HEK293 (cell line): ENCODE measurements around the gene PAMR1.

Experiments used
- CTCF ChIA-PET: fragments of 350-600 bp; formaldehyde crosslinking; extraction: SDS; loops from one replicate; lab custom pipeline; 2021; ENCODE audit warnings: antibody characterized with exemption; lab: Yijun Ruan, JAX
- POLR2A ChIA-PET: fragments of 300-600 bp; formaldehyde crosslinking; extraction: SDS; loops from one replicate; lab custom pipeline; 2020; ENCODE audit warnings: antibody characterized with exemption, inconsistent platforms; lab: Yijun Ruan, JAX
- H3K27ac ChIP-seq: fragments of 200-500 bp; sonication (Bioruptor generic); 2 replicates; pipeline ENCODE4 v1.5.1; 2014; ENCODE audit warnings: low read depth, low read length, control low read depth, inconsistent platforms; ENCODE audit errors: extremely low read depth
- H3K36me3 ChIP-seq, 2 experiments: fragments of 200-500 bp in 1 of 2; sonication (Bioruptor generic) in 1 of 2; 1 replicate in 1 of 2; 2 replicates in 1 of 2; pipeline ENCODE4 v1.5.1; 2014 to 2017; ENCODE audit warnings: inconsistent platforms in 2 of 2, low read length in 2 of 2; ENCODE audit not compliant: control insufficient read depth in 2 of 2, insufficient read depth in 1 of 2
- H3K4me1 ChIP-seq: fragments of 200-500 bp; sonication (Bioruptor generic); 2 replicates; pipeline ENCODE4 v1.5.1; 2014; ENCODE audit warnings: mild to moderate bottlenecking, low read length, inconsistent platforms; ENCODE audit not compliant: control insufficient read depth, insufficient read depth
- H3K4me3 ChIP-seq: 2 replicates; pipeline ENCODE4 v1.5.1; 2011; ENCODE audit warnings: low read depth, mild to moderate bottlenecking, control low read depth, low read length, moderate library complexity
- H3K9me3 ChIP-seq: fragments of 200-500 bp; sonication (Bioruptor generic); 2 replicates; pipeline ENCODE4 v1.5.1; 2014; ENCODE audit warnings: low read depth, low read length, inconsistent platforms; ENCODE audit not compliant: control insufficient read depth, insufficient read depth
- FEZF1 ChIP-seq: fragments of 450-650 bp; formaldehyde crosslinking; IDR thresholded peaks from 2 replicates; pipeline ENCODE4 v1.5.1; 2016; ENCODE audit warnings: missing biosample characterization, missing genetic modification characterization
- GLIS1 ChIP-seq: fragments of 450-650 bp; formaldehyde crosslinking; IDR thresholded peaks from 2 replicates; pipeline ENCODE4 v1.5.1; 2016; ENCODE audit warnings: missing biosample characterization, missing genetic modification characterization
- HOXC10 ChIP-seq: sonication (generic); formaldehyde crosslinking; IDR thresholded peaks from 2 replicates; pipeline ENCODE4 v1.8.1; 2023; ENCODE audit warnings: mild to moderate bottlenecking, missing genetic modification reagents
- KLF7 ChIP-seq: fragments of 450-650 bp; formaldehyde crosslinking; IDR thresholded peaks from 2 replicates; pipeline ENCODE4 v1.5.1; 2016; ENCODE audit warnings: missing biosample characterization, missing genetic modification characterization, borderline replicate concordance
- KLF9 ChIP-seq: fragments of 450-650 bp; formaldehyde crosslinking; IDR thresholded peaks from 2 replicates; pipeline ENCODE4 v1.5.1; 2016; ENCODE audit warnings: missing biosample characterization, missing genetic modification characterization, low read depth
- MEIS1 ChIP-seq: sonication (generic); formaldehyde crosslinking; IDR thresholded peaks from 2 replicates; pipeline ENCODE4 v1.8.1; 2022; ENCODE audit warnings: missing genetic modification reagents, mild to moderate bottlenecking, borderline replicate concordance
- PRDM2 ChIP-seq: fragments of 450-650 bp; formaldehyde crosslinking; IDR thresholded peaks from 2 replicates; pipeline ENCODE4 v1.5.1; 2016; ENCODE audit warnings: missing biosample characterization, missing genetic modification characterization, borderline replicate concordance
- REST ChIP-seq: fragments of 450-650 bp; formaldehyde crosslinking; IDR thresholded peaks from 2 replicates; pipeline ENCODE4 v1.5.1; 2016; ENCODE audit warnings: missing biosample characterization, missing genetic modification characterization
- SALL2 ChIP-seq: fragments of 450-650 bp; formaldehyde crosslinking; IDR thresholded peaks from 2 replicates; pipeline ENCODE4 v1.5.0; 2017; ENCODE audit warnings: missing biosample characterization, mild to moderate bottlenecking, missing genetic modification characterization, borderline replicate concordance
- ZBTB44 ChIP-seq: fragments of 450-650 bp; IDR thresholded peaks from 2 replicates; pipeline ENCODE4 v1.5.1; 2018; ENCODE audit warnings: missing biosample characterization, mild to moderate bottlenecking, missing genetic modification characterization
- ZFP3 ChIP-seq: fragments of 450-650 bp; formaldehyde crosslinking; IDR thresholded peaks from 2 replicates; pipeline ENCODE4 v1.5.1; 2016; ENCODE audit warnings: low read depth, missing biosample characterization, missing genetic modification characterization
- ZNF112 ChIP-seq: fragments of 450-650 bp; formaldehyde crosslinking; IDR thresholded peaks from 2 replicates; pipeline ENCODE4 v1.5.0; 2017; ENCODE audit warnings: missing biosample characterization, missing genetic modification characterization
- ZNF223 ChIP-seq: fragments of 450-650 bp; formaldehyde crosslinking; IDR thresholded peaks from 2 replicates; pipeline ENCODE4 v1.5.1; 2016; ENCODE audit warnings: missing biosample characterization, missing genetic modification characterization
- ZNF23 ChIP-seq: fragments of 450-650 bp; formaldehyde crosslinking; IDR thresholded peaks from 2 replicates; pipeline ENCODE4 v1.5.1; 2016; ENCODE audit warnings: missing biosample characterization, missing genetic modification characterization, borderline replicate concordance
- ZNF354C ChIP-seq: fragments of 450-650 bp; formaldehyde crosslinking; IDR thresholded peaks from 2 replicates; pipeline ENCODE4 v1.5.1; 2016; ENCODE audit warnings: missing biosample characterization, missing genetic modification characterization, low read depth, borderline replicate concordance
- ZNF488 ChIP-seq: fragments of 450-650 bp; formaldehyde crosslinking; IDR thresholded peaks from 2 replicates; pipeline ENCODE4 v1.5.1; 2016; ENCODE audit warnings: missing biosample characterization, missing genetic modification characterization
- ZNF513 ChIP-seq: fragments of 450-650 bp; IDR thresholded peaks from 2 replicates; pipeline ENCODE4 v1.5.1; 2018; ENCODE audit warnings: missing biosample characterization, missing genetic modification characterization
- ZNF530 ChIP-seq: fragments of 450-650 bp; formaldehyde crosslinking; IDR thresholded peaks from 2 replicates; pipeline ENCODE4 v1.5.1; 2016; ENCODE audit warnings: low read depth, missing biosample characterization, missing genetic modification characterization
- ZNF585B ChIP-seq: fragments of 450-650 bp; formaldehyde crosslinking; IDR thresholded peaks from 2 replicates; pipeline ENCODE4 v1.5.1; 2016; ENCODE audit warnings: missing biosample characterization, missing genetic modification characterization
- ZSCAN30 ChIP-seq: fragments of 450-650 bp; IDR thresholded peaks from 2 replicates; pipeline ENCODE4 v1.5.1; 2018; ENCODE audit warnings: missing biosample characterization, mild to moderate bottlenecking, missing genetic modification characterization, moderate library complexity

The PAMR1 gene

GRCh38 chr11:35548925-35549561 is 23.6 kb upstream of the PAMR1 start:
- POLR2A ChIA-PET, result no interaction called here
- H3K9me3 ChIP-seq, result no peaks in the 10 kb centered on the region
- no peaks in the 10 kb centered on the region for H3K36me3 ChIP-seq
- CTCF ChIA-PET, result no interaction called here
- H3K4me1 ChIP-seq, result 0 out of 2 replicates have a peak, but pooled peaks cover 2% of the 10 kb centered on the region
- no peak overlapping the region for H3K4me3 ChIP-seq
- no peak overlapping the region for H3K27ac ChIP-seq
- TF ChIP-seq FEZF1 (no peak), ZNF112 (tag by site-specific recombination) (no peak), ZSCAN30 (tag by site-specific recombination) (no peak), GLIS1 (tag by site-specific recombination) (no peak), SALL2 (tag by site-specific recombination) (no peak), MEIS1 (CRISPR knock-in tag) (no peak), REST (tag by site-specific recombination) (no peak), ZNF488 (tag by site-specific recombination) (no peak), PRDM2 (no peak), ZNF585B (no peak), ZNF530 (tag by site-specific recombination) (no peak), ZFP3 (tag by site-specific recombination) (no peak), KLF9 (tag by site-specific recombination) (no peak), KLF7 (tag by site-specific recombination) (no peak), ZBTB44 (tag by site-specific recombination) (no peak), ZNF23 (tag by site-specific recombination) (no peak), ZNF513 (tag by site-specific recombination) (no peak), ZNF223 (tag by site-specific recombination) (no peak), ZNF354C (tag by site-specific recombination) (no peak), HOXC10 (CRISPR knock-in tag) (no peak)
